HepG2 (cell line): ENCODE results near the gene ALG3.

Source experiments
- CTCF ChIP-seq: sonication (generic); formaldehyde crosslinking; IDR thresholded peaks from 2 replicates; pipeline ENCODE4 v1.5.0; 2020; ENCODE audit warnings: mild to moderate bottlenecking, missing genetic modification reagents, moderate library complexity
- REST ChIP-seq, 2 experiments: IDR thresholded peaks; 2 replicates each; pipeline ENCODE4 v1.6.1; 2011 to 2012; ENCODE audit warnings: low read length in 2 of 2, borderline replicate concordance in 1 of 2, low read depth in 1 of 2, mild to moderate bottlenecking in 1 of 2, moderate library complexity in 1 of 2
- SMC3 ChIP-seq: IDR thresholded peaks from 2 replicates; pipeline ENCODE4 v1.6.1; 2011; ENCODE audit warnings: low read length, improper control_type of control experiment
- ZNF512 ChIP-seq: sonication (generic); formaldehyde crosslinking; IDR thresholded peaks from 2 replicates; pipeline ENCODE4 v1.4.0; 2020; ENCODE audit warnings: mild to moderate bottlenecking, missing genetic modification reagents
- ZNF513 ChIP-seq: sonication (generic); formaldehyde crosslinking; conservative IDR thresholded peaks from 2 replicates; pipeline ENCODE4 v1.5.0; 2020; ENCODE audit warnings: missing genetic modification reagents

GRCh38 chr3:184277366-184277765 lies 28.6 kb upstream of the ALG3 start:
- TF ChIP-seq SMC3 (no peak), ZNF513 (CRISPR knock-in tag) (no peak), REST (IDR thresholded peaks at IDR 0.05; ENCODE audit: borderline replicate concordance in 1 of 2, low read depth in 1 of 2, low read length in 2 of 2) (no peak), ZNF512 (CRISPR knock-in tag) (no peak), CTCF (no peak)
